Endothelial cell of umbilical vein (primary cell): Measurements from ENCODE around the gene PYGB.

ENCODE experiments used
- CTCF ChIP-seq, 2 donors: IDR thresholded peaks; 1 replicate in 1 of 2; 2 replicates in 1 of 2; pipeline ENCODE4 v1.5.1; 2011; ENCODE audit warnings: low read length in 2 of 2, mild to moderate bottlenecking in 2 of 2, moderate library complexity in 2 of 2, control low read depth in 1 of 2, inconsistent platforms in 1 of 2, low read depth in 1 of 2; ENCODE audit not compliant: insufficient read depth in 1 of 2; ENCODE audit errors: extremely low read depth in 1 of 2
- EZH2 ChIP-seq: IDR thresholded peaks from 2 replicates; pipeline ENCODE4 v1.6.1; 2012; ENCODE audit warnings: borderline replicate concordance, low read depth, mild to moderate bottlenecking, moderate library complexity, low read length, inconsistent platforms; ENCODE audit not compliant: severe bottlenecking
- JUN ChIP-seq: IDR thresholded peaks from 2 replicates; pipeline ENCODE4 v1.6.1; 2011; ENCODE audit warnings: borderline replicate concordance, low read depth; ENCODE audit not compliant: insufficient read length, insufficient read depth
- MAX ChIP-seq: IDR thresholded peaks from 2 replicates; pipeline ENCODE4 v1.6.1; 2011; ENCODE audit not compliant: insufficient read depth, insufficient read length
- POLR2A ChIP-seq: IDR thresholded peaks from 2 replicates; pipeline ENCODE4 v1.6.1; 2012; ENCODE audit warnings: low read depth, mild to moderate bottlenecking, control low read depth, low read length
- POLR2AphosphoS5 ChIP-seq: IDR thresholded peaks from 2 replicates; pipeline ENCODE4 v1.6.1; 2012; ENCODE audit warnings: low read depth, mild to moderate bottlenecking, control low read depth, low read length, moderate library complexity; ENCODE audit not compliant: insufficient read depth

GRCh38 chr20:25259358-25259757, 11.5 kb downstream of the PYGB start:
- TF ChIP-seq CTCF (IDR thresholded peaks at IDR 0.05; ENCODE audit: extremely low read depth in 1 of 2, insufficient read depth in 1 of 2, low read depth in 1 of 2, low read length in 2 of 2) = no peak
- TF ChIP-seq POLR2AphosphoS5 = no peak
- no peak for TF ChIP-seq JUN
- no peak for TF ChIP-seq POLR2A
- TF ChIP-seq MAX = no peak
- no peak for TF ChIP-seq EZH2
